Left kidney (tissue), 2 donors: ENCODE results near the gene CNOT2. TPM values are rescaled to one million over a fixed set of nuclear protein-coding genes. Genes with fewer than 3 reads are reported as not detected.

Experiments used
- DNase-seq: peaks from one replicate; pipeline ENCODE4 v3.0.0-alpha.2; 2013
- polyA plus RNA-seq: library from polyadenylated mRNA; unstranded; fragments of 120-200 nt; gene quantifications from one replicate; pipeline ENCODE4 v1.2.1, GENCODE V29; 2013; ENCODE audit not compliant: insufficient read length

The CNOT2 gene
- polyA plus RNA-seq, 1 donor, result 146 TPM

GRCh38 chr12:70249903-70250302 lies 6.7 kb downstream of the CNOT2 start:
- DNase-seq, result no peak

DNA sequence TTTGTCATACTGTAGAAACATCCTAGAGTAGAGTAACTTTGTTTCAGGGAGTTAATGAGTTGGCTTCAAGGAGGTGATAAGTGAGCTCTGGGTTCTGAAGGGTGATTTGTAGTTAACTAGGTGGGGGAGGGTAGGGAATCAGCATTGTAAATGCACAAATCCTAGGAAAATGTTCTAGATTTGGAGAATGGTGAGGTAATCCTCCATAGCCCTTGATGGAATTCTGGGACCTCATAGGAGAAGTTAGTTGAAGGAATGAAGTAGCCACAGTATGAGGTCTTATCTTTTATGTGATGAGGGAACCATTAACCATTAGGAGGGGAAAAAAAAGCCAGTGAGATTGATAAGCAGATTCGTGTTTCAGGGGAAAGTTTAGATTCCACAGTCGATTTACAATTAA lies 8.0 kb downstream of the CNOT2 start:
- DNase-seq, result no peak

DNA sequence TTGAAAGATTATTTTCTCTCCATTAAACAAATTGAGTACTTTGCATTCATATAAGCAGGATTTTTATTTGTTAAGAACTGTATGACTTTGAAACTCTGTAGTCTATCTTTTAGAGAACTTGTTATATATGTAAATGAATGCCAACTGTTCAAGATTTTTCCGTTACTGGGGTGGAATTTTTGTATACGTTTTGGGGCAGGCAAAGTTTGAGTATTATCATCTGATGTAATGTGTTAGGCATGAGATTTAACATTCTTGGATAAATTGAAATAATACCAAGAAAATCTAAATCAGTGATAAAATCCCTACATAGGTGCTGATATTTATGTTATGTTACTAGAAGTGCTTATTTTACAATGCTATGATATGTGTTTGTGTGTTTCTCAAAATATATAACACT lies 8.4 kb downstream of the CNOT2 start:
- no peak for DNase-seq

DNA sequence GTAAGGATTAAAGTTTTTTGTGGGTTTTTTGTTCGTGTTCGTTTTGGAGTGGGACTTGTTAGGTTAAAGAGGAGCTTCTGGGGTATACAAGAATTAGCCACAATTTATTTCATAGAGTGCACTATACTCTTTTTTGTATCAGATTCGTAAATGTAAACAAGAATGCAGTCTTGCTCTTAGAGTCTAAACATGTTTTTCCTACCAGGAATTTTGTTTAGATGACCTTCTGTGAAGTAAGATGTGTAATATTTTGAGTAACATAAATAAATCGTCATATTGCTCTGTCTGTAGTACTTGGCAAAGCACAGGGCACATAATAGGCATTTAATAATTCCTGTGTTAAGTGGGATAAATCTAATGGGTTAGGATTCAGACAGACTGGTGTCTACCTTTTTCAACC lies 9.6 kb downstream of the CNOT2 start:
- no peak for DNase-seq

DNA sequence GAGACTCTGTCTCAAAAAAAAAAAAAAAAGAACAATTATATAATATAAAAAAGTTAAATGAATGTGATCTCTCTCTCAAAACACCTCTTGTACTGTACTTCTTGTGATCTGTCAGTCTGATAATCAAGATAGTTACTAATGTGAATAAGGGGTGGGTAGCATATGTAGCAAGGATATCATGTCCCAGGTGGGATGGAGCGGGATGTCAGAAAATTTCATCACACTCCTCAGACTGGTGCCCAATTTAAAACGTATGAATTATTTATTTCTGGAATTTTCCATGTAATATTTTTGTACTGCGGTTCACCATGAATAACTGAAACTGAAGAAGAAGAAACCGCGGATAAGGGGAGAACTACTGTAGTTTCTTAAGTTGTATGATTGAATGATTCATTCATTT lies 11.0 kb downstream of the CNOT2 start:
- DNase-seq, result no peak

DNA sequence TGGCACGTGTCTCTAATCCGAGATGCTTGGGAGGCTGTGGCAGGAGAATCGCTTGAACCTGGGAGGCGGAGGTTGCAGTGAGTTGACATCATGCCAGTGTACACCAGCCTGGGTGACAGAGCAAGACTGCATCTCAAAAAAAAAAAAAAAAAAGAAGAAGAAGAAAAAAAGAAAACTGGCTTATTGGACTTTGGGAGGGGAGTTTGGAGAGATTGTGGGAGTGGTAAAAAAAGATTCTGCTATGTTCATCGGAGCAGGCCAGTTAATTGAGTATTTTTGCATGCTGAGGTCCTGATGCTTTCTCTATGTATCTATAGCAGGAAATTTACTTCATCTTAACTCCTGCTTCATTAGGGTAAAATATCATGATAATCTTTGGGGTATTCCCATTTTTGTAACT lies 11.6 kb downstream of the CNOT2 start:
- no peak for DNase-seq

DNA sequence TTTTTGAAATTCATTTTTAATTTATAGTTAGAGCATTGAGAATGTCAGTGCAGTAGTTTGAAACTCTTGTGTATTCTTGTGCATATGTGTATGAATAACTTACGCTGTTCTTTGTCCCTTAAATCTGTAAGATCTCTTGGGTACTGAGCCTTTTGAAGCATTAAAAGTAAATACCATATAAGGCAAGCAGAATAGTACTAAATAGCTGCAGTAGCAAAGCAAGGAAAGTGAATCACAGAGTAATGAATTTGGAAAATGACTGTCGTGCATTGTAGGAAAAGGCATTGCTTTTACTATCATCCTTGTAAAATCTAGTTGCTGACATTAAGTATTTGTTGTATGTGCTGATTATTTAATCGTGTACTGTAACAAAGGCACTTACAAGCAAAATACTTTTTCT lies 12.1 kb downstream of the CNOT2 start:
- no peak for DNase-seq

GRCh38 chr12:70258605-70259403 lies 15.6 kb downstream of the CNOT2 start:
- DNase-seq, result no peak

GRCh38 chr12:70260646-70261045 lies 17.4 kb downstream of the CNOT2 start:
- DNase-seq, result no peak

- no peak for DNase-seq
Measured at GRCh38 chr12:70264067-70264867, 21.0 kb downstream of the CNOT2 start.

- DNase-seq, result no peak
Measured at GRCh38 chr12:70265132-70265531, 21.9 kb downstream of the CNOT2 start.

DNA sequence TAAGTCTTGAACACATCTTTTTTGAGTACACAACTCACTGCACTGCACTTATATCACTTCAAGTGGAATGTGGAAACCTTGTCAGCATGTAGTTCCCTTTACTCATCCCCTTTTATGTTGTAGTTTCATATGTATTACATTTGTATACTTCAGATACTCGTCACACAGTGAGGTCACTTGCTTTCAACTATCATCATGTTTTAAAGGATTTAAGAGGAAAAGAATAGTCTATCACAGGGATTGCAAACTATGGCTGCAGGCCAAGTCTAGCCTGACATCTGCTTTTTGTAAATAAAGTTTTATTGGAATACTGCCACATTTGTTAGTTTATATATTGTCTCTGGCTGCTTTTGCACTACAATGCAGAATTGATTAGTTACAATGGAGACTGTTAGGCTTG lies 24.3 kb downstream of the CNOT2 start:
- no peak for DNase-seq

DNA sequence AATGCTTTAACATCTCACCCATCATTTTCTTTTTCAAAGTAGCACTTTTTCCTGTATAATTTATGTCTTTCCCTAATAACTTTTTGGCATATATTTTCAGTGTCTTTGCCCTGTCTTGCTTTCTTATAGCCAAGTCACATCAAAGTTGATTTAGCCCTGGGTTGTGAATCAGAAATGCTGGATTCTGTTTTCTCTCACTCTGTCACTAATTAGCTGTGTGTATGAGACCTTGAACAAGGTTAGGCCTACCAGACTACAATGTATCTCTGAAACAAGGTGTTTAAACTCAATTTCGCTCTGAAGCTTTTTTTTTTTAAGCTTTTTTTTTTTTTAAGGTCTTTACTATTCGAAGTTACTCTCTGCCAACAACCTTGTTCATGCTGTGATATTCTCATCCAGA lies 25.7 kb downstream of the CNOT2 start:
- DNase-seq, result no peak

- no peak for DNase-seq
Measured at GRCh38 chr12:70270108-70270507, 26.9 kb downstream of the CNOT2 start.

DNA sequence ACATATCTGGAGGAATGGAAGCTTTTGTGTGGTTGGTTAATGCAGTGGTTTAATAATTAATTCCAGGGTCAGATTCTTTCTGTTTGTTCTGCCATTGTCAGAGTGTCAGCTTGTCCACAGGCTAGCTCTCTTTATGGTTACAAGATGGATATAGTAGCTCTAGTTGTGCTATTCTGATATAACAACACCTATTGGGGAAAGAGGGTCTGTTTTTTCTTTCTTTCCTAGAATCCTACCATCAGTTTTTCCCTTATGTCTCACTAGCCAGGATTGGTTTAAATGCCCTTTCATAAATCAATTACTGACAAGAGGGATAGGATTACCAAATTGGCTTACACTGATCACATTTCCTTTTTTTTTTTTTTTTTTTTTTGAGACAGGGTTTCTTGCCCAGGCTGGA lies 27.8 kb downstream of the CNOT2 start:
- peak; percentile 50 for DNase-seq

DNA sequence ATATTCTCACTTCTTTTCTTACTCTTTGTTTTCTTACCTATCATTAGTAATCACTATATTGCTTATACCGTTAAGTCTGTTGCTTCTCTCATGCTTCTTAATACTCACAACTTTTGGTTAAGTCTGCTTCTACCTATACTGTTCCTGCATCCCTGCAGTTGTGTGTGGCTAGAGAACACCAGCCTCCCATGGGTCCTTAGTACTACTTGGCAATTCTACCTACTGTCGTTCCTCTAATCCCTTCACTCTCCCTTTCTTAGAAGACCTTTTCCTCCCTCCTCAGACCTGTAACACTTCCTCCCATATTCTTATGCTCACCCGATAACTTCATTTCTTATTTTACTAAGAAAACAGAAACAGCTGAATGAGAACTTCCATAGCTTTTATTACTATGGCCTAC lies 29.3 kb downstream of the CNOT2 start:
- no peak for DNase-seq

DNA sequence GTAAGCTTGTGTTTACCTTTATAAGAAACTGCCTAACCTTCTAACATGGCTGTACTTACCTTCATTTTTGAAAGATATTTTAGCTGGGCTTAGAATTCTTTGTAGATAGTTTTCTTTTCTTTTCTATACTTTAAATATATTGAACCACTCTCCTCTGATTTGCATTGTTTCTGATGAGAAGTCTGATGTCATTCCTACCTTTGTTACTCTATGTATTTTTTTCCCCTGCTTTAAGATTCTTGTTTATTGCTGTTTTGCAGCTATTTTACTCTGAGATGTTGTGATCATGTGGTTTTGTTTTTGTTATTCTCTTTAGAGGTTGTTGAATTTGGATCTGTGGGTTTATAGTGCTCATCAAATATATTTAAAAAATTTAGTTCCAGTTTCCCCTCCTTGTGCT lies 31.8 kb downstream of the CNOT2 start:
- DNase-seq, result no peak

DNA sequence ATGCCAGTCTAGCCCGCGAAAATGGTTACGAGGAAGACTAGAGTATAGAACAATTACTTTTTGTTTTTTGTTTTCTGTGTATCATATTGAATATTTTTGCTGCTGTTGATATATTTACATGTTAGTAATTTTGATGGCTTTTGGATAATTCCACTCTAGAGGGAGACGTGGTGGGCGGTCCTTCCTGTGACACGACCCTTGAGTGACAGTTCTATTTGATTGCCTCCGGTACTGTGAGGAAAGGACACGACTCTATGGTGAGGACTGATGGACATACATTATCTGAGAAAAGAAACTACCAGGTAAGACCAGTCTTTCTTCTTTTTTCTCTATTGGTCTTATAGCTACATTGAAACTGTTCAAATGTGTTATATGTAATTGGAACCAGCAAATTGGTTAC lies 34.7 kb downstream of the CNOT2 start:
- no peak for DNase-seq

DNA sequence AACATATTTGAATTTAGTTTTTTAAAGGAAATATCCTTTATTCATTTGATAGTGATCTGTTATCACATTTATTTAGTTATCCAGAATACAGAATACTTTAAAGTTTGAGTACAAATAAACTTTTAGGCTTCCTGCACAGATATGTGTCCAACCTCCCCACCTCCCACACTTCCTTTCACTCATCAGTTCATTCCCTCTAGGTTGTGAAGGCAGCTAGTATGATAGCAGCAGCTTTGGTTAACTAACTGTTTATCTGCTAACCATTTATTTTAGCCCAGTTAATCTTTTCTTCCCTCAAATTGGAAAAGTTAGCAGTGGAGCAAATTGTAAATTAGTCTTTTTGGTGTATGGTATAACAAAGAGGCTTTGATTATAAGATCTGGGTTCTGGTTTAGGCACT lies 35.7 kb downstream of the CNOT2 start:
- no peak for DNase-seq

- no peak for DNase-seq
Measured at GRCh38 chr12:70283232-70283631, 40.0 kb downstream of the CNOT2 start.

DNA sequence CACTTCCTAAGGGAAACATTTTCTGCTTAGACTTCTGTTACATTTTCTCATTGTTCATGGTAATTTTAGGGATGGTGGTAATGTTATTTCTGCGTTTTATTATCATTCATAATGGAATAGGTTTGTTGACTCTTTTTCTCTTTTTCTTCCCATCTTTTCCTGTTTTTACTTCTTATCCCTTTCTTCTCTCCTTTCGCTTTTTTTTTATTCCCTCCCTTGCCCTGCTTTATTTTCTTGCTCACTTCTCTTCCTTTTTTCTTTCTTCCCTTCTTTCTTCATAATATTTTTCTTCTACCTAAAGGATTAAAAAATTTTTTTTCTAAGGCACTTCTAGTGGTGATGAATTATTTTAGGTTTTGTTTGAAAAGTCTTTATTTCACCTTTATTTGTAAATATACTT lies 45.6 kb downstream of the CNOT2 start:
- no peak for DNase-seq

GRCh38 chr12:70290116-70290515 lies 46.9 kb downstream of the CNOT2 start:
- DNase-seq, result no peak

DNA sequence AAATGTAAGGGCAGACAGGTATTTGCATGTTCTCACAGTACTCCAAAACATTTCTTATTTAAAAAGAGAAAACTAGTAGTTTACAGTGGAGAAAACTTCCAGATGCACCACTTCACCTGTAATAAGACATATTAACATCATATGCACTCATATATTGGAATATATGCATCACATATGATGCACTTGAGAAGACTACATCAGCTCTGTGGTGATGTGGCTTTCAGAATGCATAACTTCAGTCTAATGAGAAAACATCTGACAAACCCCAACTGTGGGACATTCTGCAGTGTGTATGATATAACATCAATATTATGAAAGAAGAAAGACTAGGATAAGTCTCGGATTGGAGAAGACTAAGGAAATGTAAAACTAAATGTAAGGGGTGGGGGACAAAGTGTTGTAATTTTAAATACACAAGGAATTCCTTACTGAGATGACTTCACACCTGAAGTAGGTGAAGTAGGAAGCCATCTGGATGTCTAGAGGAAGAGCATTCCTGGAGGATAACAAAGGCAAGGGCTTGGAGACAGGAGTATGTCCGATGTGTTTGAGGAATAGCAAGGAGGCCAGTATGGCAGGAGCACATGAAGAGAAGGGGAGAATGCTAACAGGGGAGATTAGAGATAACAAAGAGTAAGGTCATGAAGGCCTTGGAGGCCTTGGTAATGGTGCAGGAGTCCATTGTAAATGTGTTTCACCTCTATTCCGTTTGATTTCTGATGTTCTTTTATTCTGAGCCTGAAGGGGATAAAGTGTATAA lies 49.0 kb downstream of the CNOT2 start:
- no peak for DNase-seq
